GM19351 (cell line): ENCODE results near the gene MS4A4E.
"Not testable (repeated sequence)": the region's sequence is repeated elsewhere in the genome, so short reads cannot be mapped to it uniquely, and the experiment has no call there.

Experiments used
- ATAC-seq: cut with Tn5 transposase; IDR thresholded peaks from one replicate; pipeline ENCODE4 v1.9.1; 2021; ENCODE audit warnings: mild to moderate bottlenecking, moderate library complexity; ENCODE audit not compliant: unreplicated experiment

Gene MS4A4E

DNA sequence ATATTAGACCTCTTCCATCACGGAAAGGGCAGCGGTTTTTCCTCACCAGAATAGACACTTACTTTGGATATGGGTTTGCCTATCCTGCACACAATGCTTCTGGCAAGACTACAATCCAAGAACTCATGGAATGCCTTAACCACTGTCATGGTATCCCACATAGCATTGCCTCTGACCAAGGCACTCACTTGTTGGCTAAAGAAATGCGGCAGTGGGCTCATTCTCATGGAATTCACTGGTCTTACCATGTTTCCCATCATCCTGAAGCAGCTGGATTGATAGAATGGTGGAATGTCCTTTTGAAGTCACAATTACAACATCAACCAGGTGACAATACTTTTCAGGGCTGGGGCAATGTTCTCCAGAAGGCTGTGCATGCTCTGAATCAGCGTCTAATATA, 20.8 kb downstream of the MS4A4E start:
- ATAC-seq = no peak

DNA sequence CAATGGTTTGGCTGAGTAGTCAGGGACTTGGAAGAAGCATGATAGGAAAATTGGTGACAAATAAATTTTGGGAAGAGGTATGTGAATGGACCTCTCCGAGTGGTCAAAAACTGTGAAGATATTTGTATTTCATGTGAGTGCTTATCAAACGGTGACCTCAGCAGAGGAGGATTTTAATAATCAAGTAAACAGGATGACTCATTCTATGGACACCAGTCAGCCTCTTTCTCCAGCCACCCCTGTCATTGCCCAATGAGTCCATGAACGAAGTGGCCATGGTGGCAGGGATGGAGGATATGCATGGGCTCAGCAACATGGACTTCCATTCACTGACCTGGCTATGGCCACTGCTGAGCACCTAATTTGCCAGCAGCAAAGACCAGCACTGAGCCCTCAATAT, 21.2 kb downstream of the MS4A4E start:
- no peak for ATAC-seq

DNA sequence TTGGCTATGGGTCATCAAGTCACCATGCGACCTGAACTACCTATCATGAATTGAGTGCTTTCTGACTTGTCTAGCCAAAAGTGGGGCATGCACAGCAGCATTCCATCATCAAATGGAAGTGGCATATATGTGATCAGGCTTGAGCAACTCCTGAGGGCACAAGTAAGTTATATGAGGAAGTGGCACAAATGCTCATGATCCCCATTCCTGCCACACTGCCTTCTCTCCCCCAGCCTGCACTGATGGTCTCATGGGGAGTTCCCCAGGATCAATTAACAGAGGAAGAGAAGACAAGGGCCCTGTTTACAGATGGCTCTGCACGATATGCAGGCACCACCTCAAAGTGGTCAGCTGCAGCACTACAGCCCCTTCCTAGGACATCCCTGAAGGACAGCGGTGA, 21.8 kb downstream of the MS4A4E start:
- no peak for ATAC-seq

DNA sequence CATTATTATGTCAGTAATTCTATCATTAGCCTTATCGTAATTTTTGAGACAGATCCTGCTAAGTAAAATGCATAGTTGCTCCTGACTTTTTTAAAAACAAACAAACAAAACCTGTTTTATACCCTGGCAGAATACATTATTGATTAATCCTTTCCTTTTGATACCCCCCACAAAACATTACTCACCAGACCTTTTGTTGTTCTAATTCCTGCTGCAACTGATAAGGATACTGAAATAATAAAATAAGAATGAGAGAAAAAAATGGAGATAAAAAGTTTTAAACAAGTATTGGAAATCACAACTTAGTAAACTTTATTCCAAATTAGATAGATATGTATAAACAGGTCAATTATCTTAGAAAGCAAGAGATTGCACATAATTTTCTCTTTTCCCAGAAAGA, 28.6 kb downstream of the MS4A4E start:
- ATAC-seq = no peak

DNA sequence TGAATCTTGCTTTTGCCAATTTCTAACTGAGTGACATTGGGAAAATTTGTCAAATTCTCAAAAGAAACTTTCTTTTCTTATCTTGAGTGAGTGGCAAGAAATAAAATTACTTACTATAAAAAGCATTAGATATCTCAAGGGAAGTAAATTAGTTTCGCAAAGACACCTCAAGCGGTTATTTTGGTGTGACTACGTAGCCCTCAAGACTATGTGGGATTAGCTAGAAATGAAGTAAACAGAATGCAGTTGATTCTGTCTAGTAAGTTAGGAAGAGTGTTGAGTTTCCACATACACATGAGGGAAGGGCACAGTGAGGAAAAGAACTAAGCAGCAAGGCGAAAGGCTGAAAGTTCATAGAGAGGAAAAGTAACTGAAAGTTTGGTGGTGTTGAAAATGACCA, 31.7 kb downstream of the MS4A4E start:
- ATAC-seq = no peak

DNA sequence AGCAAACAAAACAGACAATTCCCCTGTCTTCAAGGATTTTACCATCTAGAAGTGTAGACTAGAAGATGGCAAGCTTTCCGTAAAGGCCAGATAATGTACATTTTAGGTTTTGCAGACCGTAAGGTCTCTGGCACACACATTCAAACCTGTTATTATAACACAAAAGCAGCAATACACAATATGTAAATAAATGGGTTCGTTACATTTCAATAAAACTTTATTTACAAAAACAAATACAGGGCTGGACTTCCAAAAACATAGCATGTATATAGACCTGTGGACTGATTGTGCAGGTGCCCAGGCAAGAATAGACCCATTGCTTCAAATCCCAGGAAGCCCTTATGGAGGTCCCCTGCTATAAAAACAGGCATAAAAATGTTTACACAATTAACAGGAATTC, 33.0 kb downstream of the MS4A4E start:
- no peak for ATAC-seq

DNA sequence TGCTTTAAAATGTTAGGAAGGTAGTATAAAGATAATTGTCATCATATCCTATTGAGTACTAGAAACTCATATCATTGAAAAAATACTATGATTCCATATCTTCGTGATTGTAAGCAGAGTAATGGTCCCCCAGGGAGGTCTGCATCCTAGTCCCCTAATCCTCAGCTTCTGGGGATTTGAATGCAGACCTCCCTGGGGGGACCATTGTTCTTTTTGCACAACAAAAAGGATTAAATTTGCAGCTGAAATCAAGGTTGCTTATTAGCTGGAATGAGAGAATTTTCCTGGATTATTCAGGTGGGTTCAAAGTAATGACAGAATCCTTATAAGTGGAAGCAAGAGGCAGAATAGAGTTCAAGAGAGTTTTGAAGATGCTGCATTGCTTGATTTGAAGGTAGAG, 34.0 kb downstream of the MS4A4E start:
- no peak for ATAC-seq

DNA sequence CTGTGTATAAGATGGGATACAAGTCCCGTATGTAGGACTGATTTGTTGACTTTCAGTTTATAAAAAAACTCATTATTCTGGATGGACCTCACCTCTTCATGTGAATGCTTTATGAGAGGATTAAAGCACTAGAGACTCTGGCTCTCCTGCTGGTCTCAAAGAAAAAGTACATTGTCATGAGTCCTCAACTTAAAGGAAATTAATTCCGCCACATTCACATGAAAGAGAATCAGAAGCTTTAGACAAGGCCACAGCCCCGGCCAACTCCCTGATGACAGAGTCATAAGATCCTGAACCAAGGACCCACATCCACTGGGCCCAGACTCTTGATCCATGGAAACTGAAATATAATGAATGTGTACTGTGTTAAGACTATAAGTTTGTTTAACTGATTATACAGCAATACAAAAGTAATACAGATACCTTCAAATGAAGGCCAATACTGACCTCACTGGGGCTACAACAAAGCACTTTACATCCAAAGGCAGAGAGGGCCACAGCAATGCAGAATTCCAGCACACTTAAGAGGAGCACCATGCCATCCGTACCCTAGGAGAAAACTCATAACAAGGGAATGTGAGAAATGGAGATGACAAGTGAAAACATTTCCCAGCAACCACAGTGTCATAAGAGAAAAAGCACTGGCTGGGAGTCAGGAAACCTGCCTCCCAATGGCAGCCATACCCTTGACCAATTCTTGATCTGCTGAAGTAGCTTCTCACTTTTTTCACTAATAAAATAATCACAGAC, 34.6 kb downstream of the MS4A4E start:
- no peak for ATAC-seq

DNA sequence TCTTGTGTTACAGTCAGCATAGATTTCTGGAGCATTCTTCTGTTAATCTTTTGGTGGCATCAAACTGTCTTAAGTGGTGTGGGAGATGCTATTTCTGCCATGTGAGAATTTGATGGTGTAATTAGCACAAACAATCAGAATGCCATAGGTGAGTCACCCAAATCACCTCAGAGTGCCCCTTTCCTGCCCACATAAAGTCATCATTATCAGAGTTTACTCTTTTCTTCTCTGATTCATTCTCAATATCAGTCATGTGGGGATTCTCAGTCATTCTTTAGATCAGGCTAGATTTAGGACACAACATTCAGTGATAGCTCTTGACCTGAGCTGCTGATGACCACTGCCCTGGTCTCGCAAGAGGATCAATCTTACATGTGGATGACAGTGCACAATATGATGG, 36.3 kb downstream of the MS4A4E start:
- ATAC-seq = no peak

DNA sequence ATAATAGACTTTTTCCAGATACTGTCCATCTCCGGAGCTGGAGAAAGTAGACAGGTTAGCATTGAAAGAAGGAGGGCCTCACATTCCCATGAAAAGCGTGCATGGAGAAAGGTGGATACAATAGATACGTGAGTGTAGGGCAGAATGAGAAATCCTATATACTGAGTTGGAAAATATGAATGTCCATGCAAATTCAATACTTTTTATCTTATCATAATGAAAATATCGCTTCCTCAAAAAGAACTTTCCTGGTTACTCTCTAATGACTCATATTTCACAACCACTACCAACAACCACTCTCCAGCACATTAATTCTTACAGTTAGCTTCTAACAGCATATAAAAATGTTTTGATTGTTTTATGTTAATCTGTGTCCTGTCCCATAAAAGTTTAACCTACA, 38.0 kb downstream of the MS4A4E start:
- peak; percentile 74 for ATAC-seq

DNA sequence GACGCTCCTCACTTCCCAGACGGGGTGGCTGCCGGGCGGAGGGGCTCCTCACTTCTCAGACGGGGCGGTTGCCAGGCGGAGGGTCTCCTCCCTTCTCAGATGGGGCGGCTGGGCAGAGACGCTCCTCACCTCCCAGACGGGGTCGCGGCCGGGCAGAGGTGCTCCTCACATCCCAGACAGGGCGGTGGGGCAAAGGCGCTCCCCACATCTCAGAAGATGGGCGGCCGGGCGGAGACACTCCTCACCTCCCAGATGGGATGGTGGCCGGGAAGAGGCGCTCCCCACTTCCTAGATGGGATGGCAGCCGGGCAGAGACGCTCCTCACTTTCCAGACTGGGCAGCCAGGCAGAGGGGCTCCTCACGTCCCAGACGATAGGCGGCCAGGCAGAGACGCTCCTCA, 41.6 kb downstream of the MS4A4E start:
- ATAC-seq = not testable (repeated sequence)

DNA sequence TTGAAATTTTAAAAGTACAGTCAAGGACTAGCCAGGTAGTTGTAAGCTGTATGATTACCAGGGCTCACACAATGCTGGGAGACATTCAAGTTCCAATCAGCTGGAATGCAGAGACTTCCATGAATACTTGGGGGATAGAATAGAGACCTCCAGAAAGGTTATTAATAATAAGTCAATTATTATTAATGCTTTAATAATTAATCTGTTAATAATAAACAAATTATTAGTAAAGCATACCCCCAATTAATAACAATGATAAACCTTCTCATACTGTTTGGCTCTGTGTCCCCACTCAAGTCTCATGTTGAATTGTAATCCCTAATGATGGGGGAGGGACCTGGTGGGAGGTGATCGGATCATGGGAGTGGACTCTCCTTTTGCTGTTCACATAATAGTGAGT, 45.5 kb downstream of the MS4A4E start:
- no peak for ATAC-seq

DNA sequence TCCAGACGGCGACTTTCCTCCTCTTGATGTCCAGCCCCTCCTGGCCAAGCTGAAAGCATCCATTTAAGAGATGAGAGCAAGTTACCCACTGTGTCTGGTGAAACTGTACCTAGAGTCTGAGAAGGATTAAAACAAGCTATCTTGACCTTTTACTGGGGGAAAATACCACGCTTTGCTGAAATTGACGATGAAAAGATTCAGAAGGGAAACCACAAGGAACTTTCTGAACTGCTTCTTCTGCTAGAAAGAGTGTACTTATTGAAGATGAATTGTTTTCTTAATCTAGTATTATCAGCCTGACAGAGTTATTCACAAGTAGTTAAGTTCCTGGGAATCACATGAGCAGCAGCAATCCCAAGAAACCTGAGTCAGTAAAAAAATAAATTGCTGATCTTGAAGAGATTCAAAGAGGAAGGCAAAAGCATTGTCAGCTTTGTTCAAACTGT, 47.0 kb downstream of the MS4A4E start:
- peak; percentile 56 for ATAC-seq

DNA sequence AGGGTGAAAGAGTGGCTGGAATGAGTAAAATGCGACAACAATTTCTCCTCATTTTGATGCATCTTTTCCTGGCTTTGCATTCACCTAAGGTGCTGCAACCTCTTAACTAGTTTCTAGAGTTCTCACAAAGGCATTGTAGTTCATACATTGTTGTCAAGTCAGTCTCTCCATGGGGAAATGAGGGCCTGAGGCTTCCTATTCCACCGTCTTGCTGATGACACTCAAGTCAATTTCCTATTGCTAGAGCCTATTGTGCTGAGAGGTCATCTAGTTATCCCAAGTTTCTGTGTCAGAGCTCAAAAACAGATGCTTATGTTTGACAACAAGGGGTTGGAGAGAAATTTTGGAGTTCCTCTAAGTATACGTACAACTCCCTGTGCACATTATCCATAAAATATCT, 48.4 kb downstream of the MS4A4E start:
- ATAC-seq = no peak

DNA sequence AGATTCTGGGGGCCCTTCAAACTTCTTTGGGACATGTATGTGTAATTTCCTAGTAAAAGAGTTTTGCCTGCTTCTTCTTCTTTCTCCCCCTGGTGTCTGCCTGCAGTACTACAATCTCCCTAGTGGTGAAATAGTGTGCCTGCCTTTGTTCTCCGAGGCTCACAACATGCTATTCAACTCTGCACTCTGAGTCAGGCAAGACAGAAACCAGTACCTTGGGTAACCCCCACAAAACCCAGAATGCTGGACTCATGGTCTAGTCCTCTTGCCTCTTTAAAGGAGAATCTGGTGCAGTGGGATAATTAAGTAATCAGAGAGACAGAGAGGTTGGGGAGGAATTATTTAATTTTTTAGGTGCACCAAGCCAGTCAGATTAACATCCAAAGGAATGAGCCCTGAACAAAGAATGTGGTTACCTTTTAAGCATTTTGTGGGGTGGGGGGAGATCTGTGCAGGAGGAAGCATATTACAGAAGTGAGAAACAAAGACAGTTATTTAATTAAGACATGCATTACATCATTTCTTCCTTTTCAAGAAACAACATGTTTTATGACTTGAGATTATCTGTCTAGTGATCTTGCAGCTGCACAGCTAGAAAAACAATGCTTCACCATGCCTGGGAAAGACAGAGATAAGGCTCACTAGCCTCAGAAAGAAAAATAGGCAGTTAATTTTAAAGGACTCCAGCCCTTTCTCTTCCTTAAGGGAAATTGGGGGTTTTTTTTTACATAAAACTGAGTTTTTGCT, 49.1 kb downstream of the MS4A4E start:
- peak; percentile 96 for ATAC-seq

DNA sequence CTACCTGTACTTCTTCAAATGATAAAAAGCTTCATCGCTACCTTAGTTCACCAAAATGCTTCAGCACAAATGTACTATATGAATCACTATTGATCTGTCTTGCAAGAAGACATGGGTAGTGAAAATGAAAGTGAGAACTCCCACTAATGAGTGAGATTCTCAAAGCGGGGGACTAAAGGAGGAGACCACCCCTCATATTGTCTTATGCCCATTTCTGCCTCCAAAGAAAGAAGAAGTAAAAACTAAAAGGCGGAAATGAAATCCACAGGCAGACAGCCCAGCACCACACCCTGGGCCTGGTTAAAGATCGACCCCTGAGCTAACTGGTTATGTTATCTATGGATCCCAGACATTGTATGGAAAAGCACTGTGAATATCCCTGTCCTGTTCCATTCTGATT, 50.4 kb downstream of the MS4A4E start:
- not testable (repeated sequence) for ATAC-seq

DNA sequence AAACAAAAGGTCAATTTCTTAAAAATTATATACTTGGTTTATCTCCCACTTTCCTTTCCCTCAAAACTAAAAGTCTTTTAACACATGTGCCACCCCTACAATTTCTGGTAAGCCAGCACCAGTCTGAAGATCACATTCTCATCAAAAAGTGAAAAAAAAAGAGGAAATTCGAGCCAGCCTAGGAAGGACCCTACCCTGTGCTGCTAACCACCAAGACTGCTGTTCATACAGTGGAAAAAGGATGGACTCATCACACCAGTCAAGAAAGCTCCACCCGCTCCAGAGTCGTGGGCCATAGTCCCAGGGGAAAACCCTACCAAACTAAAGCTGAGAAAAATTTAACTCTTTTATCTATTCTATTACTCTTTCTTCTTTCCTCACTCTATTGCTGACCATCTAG, 54.5 kb downstream of the MS4A4E start:
- ATAC-seq = not testable (repeated sequence)

DNA sequence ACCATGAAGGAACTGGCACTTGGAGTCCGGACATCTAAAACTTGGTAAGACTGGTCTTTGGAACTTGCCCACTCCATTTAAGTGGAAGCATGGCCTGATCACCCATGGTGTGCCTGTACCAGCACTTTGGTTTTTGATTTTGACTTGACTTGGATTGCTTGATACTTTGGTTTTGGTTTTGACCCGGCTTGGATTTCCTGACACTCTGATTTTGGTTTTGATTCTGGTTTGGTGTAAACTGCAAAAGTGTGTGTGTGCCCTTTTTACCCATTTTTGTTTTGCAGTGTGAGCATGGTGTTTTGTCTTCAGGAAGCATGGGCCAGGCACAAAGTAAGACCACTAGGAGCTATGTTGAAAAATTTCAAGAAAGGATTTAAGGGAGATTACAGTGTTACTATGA, 56.8 kb downstream of the MS4A4E start:
- ATAC-seq = not testable (repeated sequence)

DNA sequence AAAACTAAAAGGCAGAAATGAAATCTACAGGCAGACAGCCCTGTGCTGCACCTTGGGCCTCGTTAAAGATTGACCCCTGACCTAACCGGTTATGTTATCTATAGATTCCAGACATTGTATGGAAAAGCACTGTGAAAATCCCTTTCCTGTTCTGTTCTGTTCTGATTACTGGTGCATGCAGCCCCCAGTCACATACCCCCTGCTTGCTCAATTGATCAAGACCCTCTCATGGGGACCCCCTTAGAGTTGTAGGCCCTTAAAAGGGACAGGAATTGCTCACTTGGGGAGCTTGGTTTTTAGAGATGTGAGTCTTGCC, 57.5 kb downstream of the MS4A4E start:
- ATAC-seq = peak; percentile 36

DNA sequence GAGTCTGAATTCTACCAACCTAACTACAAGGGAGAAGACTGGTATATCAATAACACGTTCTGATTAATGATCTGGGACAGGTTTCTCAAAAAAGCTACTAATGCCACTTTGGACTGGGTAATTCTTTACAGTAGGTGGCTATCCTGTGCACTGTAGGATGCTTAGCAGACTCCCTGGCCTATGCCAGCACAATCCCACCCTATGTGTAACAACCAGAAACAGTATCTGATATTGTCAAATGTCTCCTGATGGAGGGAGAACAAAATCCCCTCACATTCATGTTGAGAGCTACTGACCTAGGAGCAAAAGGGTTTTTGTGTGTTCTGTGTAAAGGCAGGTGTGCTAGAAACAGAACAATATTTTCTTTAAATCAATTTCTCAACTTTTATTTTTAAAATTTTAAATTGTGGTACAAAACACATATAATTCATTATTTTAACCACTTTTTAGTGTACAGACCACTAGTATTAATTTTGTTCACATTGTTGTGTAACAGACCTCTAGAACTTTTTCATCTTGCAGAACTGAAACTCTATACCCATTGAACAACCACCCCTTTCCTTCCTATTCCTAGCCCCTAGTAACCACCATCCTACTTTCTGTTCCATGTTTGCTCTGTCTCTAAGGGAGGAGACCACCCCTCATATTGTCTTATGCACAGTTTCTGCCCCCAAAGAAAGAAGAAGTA, 58.0 kb downstream of the MS4A4E start:
- ATAC-seq = peak; percentile 64

DNA sequence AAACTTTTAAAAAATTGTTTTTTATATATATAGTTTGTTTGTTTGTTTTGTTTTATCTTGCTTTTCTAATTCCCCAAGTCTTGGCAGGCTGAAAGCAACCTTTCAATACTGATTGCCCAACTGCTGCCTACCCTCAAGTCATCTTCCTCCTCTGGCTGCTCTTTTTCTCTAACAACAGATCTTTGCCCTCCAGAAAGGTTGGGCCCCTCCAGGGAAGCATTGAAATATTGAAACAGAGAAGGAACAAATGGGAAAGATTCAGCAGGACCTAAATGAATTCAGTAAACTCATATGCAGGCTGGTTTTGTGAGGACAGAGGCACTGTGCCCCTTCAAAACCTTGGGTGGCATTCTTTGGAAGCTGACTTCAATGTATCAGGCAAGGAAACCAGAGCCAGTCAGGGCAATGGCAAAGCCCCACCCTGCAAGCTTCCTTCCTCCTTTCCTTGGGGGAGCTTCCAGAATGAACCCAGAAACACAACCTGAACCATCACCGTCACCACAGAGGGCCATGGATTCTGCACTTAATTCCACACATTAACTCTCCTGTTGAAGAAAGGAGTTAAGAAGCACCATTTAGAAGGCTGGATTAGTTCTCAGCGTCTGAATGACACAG, 59.2 kb downstream of the MS4A4E start:
- no peak for ATAC-seq
